Gastroesophageal sphincter (tissue), 3 donors: ENCODE data around the gene CEP83.

Experiments
- CTCF ChIP-seq, 4 experiments: fragments of 200-600 bp in 2 of 4; fragments of 450-650 bp in 2 of 4; sonication (generic) in 1 of 4; IDR thresholded peaks; one replicate each; pipeline ENCODE4 v1.5.1; 2017 to 2019; ENCODE audit warnings: antibody characterized with exemption in 4 of 4, mild to moderate bottlenecking in 2 of 4, moderate library complexity in 2 of 4
- EP300 ChIP-seq: sonication (generic); formaldehyde crosslinking; IDR thresholded peaks from one replicate; pipeline ENCODE4 v1.6.1; 2017; ENCODE audit warnings: antibody characterized with exemption, mild to moderate bottlenecking
- POLR2A ChIP-seq, 2 donors: fragments of 450-650 bp; IDR thresholded peaks; one replicate each; pipeline ENCODE4 v1.6.1; 2017; ENCODE audit warnings: antibody characterized with exemption in 2 of 2, mild to moderate bottlenecking in 2 of 2, moderate library complexity in 1 of 2

- TF ChIP-seq EP300 (no peak), POLR2A (IDR thresholded peaks at IDR 0.05) (no peak), CTCF (IDR thresholded peaks at IDR 0.05) (no peak)
Measured at GRCh38 chr12:94405413-94406116, 54.1 kb downstream of the CEP83 start.
